GM10847 (cell line): ENCODE measurements around the gene EML4.

ENCODE experiments used
- POLR2A ChIP-seq: IDR thresholded peaks from 2 replicates; pipeline ENCODE4 v1.6.1; 2011; ENCODE audit not compliant: insufficient read length; ENCODE audit errors: extremely low read depth

EML4 gene, protein sequence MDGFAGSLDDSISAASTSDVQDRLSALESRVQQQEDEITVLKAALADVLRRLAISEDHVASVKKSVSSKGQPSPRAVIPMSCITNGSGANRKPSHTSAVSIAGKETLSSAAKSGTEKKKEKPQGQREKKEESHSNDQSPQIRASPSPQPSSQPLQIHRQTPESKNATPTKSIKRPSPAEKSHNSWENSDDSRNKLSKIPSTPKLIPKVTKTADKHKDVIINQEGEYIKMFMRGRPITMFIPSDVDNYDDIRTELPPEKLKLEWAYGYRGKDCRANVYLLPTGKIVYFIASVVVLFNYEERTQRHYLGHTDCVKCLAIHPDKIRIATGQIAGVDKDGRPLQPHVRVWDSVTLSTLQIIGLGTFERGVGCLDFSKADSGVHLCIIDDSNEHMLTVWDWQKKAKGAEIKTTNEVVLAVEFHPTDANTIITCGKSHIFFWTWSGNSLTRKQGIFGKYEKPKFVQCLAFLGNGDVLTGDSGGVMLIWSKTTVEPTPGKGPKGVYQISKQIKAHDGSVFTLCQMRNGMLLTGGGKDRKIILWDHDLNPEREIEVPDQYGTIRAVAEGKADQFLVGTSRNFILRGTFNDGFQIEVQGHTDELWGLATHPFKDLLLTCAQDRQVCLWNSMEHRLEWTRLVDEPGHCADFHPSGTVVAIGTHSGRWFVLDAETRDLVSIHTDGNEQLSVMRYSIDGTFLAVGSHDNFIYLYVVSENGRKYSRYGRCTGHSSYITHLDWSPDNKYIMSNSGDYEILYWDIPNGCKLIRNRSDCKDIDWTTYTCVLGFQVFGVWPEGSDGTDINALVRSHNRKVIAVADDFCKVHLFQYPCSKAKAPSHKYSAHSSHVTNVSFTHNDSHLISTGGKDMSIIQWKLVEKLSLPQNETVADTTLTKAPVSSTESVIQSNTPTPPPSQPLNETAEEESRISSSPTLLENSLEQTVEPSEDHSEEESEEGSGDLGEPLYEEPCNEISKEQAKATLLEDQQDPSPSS

DNA sequence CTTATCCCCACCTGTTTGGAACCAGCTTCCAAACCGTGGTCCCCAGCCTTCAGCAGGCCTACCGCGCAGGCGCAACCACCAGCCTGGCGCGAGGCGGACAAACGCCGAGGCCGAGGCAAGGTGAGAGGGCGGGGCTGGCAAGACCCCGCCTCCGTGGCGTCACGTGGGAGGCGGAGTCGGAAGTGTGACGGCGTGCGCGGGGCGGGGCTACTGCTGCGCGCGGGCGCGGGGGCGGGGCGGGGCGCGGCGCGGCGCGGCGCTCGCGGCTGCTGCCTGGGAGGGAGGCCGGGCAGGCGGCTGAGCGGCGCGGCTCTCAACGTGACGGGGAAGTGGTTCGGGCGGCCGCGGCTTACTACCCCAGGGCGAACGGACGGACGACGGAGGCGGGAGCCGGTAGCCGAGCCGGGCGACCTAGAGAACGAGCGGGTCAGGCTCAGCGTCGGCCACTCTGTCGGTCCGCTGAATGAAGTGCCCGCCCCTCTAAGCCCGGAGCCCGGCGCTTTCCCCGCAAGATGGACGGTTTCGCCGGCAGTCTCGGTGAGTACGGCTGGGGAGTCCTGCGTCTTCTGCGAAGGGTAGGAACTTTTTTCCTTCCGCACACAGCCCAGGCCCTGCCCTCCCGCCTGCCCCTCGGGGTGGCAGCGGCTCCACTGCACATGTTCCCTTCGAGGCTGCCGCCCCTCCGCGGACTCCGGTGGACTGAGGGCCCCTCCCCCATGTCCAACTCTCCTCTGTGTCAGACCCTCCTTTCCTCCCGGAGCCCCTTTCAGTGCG is at the start of gene EML4:
TSS of gene EML4 (plus strand) at position 254 of the 774 bp plus-strand sequence. CDS start at position 513, 259 bp downstream.
- peak; percentile 81 for TF ChIP-seq POLR2A

DNA sequence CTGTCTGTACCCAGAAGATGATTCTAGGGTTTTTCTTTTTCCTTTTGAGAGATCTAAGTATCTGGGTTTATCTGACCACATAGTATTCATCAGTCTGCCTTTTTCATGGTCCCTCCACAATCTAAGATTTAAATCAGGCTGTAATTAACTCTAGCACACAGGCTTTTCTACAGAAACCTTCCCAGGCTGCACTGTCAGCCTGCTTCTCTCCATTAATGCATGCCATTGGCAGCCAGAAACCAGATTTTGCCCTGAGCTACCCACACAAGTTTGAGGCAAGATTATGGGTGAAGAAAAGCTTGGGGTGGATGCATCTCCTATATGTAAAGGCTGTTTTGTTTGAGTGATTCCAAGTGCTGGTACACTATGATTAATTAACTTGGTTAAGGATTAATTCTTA is 45.7 kb upstream of the EML4 start:
- no peak for TF ChIP-seq POLR2A

DNA sequence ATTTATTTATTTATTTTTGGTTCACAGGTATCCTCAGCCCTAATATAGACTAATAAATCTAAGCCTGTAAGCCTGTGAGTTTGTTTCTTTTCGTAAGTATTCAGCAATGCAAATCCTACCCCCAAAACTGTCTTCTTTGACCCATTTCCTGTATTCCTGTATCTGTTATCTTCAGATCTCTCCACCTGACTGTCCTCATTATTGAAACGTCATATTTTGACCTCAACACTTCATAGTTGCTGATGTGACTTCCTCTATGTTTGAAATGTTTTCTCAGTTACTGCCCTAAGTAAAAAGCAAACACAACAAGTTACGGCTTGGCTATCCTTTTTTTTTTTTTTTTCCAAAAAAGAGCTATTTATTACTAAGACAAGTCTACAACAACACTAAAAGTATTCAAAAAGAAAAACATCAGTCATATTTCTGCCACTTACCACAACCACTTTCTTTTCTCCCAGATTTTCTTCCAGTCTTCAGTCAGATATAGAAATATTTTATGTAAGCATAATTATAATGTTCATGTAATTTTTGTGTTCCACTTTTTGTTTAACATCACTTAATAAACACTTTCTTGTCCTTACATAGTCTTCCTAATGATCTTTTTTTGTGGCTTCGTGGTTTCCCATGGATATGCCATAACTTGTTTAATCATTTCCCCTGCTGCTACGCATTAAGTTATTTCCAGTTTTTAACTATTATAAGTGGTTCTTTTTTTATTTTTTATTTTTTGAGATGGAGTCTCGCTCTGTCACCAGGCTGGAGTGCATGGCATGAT is 45.0 kb upstream of the EML4 start:
- no peak for TF ChIP-seq POLR2A

DNA sequence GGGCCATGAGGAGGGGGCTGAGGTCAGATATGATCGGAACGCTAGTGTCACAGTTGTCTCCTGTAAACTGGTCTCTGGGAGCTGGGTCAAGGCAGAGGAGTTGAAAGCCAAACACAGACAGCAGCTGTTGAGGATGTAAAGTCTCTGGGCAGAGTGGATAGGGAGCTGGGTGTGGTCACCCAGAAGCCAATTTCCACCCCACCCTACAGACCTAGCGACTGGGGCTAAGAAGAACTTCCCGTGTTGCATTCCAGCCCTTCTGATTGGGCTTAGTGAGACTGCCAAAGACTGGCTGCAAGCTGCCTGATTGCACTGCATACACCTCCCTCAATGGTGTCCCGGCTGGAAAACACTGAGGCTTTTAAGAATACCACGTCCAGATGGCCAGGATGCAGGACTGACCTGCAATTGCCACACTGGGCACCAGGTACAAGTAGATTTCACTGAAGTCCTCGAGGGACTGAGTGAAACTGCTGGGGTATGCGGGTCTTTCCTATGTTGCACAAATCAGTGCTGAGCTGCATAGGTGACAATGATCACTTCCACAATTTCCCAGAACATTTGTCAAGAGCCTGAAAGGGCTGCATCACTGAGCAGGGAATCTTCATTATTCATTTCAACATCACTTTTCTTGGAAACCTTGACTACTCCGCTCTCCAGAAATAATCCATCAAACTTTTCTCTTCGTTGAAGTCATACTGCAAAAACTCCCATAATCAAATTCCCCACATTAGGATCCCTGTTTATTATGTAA is 43.1 kb upstream of the EML4 start:
- no peak for TF ChIP-seq POLR2A

DNA sequence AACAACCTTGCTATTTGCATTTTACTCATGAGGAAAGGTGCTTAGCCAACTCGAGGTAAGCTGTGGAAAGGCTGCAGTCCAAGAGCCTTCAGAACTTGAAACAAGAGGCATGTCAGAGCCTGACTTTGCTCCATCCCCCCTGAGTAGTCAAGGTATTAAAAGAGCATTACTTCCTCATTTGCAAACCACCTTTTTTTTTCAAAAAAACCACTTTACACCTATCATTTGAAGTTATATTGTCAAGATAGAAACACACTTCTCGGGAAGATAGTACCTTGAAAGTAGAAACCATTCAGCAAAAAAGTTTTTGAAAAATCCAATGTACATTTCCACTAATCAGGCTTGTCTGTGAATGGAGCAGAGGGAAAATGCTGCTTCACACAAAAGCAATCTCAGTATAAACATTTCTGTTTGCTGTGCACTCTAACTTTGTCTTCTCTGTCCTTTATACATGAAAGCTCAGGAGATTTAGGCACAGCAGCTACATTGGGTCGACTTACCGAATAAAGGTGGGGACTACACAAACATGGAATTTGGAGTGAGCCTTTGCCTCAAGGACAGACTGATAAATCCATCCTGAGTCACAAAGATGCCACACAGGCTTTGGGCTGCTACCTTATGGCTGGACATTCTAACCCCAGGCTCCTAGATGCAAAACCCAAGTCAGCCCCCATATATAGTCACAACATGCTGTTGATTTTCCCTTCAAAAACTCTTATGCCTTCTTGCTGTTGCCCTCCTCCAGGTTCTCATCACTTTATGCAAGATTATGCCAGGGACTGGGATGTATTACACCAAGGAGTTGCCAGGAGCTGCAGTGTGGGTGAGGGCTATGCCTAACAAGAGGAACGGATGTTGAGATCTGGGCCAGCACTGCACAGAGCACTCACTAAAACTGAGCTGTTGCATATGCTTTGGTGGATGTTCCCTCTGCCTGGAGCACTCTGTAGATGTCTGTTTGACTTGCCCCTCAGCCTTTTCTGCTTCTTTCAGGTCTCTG is 41.4 kb upstream of the EML4 start:
- no peak for TF ChIP-seq POLR2A

DNA sequence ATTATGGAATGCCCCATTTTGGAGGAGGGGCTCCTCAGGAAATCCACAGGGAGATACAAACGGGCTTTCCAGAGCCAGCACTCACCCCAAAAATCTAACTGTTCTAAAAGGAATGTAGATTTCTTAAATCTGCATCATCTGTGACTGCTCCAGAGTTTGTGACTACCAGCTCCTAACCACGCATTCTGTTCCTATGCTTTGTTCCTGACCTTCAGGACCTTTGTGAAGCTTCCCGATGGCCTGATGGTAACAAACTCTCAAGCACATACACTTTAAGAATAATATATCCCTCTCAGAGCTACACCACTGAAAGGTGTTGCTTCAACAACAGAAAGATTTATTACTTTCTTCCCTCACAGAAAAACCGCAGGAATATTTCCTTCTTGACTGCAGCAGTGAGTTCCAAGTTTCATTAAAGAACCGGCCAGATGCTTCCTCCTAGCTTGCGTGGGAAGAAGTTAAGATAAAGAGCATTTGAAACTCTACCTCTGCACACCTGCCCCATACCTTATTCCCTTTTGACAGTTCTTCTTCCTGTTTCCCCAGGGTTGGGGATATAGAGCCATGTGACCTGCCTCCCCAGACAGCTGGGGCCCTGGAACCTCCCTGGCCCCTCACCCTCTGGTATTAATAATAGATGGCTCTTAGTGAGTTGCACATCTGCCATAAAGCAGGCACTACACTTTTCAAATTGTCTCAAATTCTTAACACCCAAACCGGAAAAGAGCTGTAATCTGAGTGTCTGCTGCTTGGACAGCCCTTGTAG is 40.2 kb upstream of the EML4 start:
- TF ChIP-seq POLR2A: no peak

DNA sequence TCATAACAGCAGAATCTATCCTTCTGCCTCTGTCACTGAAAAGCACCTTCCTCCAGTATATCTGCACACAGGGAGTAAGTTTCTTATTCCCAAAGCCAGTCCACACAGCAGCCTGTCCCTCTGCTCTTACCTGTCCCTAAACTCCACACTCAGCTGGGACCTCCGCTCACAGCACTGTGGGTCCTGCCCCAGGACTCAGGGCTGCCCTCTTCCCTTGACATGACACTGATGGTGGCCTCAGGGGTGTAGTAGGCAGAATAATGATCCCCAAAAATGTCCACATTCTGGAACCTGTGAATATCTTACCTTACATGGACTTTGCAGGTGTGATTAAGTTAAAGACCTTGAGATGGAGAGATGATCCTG is 39.7 kb upstream of the EML4 start:
- no peak for TF ChIP-seq POLR2A

DNA sequence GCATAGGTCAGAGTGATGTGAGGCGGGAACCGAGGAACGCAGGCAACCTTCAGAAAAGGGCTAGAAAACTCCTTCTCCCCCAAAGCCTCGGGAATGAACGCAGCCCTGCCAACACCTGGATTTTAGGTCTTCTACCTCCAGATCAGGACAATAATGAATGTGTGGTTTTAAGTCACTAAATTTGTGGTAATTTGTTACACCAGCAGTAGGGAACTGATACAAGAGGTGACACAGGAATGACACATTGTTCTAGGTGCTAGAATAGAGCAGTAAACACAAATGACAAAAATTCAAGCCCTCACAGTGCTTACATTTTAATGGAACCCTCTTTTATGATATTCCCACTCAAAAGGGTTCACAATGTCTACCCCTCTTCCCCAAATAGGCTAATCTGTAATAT is 39.2 kb upstream of the EML4 start:
- no peak for TF ChIP-seq POLR2A

DNA sequence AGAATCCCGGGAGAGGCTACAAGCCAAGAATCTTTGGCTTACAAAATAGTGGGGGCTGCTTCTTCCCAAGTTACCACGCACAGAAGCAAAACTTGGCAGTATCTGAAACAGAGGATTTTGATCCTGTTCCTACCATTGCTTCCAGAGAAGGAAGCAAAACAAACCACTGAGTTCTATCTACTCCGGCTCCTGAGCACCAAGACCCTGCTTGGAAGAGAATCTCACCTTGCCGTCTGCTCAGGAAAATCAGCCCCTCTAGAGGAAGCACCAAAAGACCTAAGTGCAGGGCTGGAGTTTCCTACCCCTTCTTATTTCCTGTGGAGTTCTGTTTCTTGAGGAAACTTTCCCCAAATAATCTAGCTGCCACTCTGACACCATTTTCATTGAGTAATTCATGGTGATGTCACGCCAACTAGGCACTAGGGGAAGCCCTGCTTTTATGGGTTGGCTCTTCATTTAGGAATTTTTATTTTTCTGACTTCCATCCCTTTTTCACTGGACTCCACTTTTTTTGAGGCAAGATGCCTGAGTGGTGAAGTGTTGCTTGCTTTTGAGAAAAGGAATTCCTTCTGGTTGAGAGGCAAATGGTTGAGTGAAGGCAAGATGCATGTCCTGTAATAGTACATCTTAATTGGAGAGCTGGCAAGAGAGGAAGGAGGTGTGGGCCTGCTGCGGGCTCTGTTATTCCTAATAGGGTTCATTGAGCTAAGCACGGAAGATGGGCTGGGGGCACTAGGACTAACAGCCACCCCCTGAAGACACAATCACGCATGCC is 36.8 kb upstream of the EML4 start:
- no peak for TF ChIP-seq POLR2A

DNA sequence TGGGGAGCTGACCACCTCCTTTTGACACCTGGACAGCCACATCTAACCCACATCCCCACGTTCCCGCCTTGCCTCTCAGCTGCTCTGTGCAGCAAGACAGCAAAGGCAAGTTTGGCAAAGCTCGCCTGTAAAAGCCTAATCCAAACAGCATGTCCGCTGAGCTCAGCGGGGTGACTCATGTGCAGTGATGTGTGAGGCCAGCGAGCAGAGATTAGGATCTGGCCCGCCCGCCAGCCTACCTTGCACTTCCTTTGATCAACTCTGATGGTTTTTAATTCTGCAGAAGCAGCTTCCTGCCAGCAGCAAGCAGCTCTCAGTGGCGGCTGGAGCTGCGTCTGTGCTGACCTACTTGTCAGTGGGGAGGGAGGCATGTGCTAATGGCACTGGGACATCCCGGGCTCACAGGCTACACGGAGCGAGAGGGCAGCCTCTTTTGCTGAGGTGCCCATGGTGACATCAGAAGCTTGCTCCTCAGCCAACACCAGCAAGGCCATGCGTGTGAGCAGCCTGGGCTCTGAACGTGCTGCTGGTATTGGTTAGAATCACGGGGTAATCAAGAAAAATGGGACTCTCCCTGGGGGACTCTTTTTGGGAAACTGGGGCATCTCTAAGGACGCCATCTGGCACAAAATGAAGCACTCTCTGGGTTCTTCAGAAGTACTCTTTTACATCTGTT is 36.0 kb upstream of the EML4 start:
- TF ChIP-seq POLR2A: no peak

DNA sequence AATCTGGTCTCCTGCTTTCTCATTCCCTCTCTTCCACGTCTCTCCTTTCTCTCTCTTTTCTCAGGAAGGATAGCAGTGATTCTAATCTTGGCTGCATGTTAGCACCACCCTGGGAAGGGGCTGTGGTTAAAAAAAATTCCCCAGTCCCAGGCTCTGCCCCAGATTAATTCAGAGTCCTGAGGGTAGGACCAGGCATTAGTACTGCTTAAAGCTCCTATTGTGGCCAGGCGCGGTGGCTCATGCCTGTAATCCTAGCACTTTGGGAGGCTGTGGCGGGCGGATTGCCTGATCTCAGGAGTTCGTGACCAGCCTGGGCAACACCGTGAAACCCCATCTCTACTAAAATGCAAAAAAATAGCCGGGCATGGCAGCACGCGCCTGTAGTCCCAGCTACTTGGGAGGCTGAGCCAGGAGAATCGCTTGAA is 35.4 kb upstream of the EML4 start:
- TF ChIP-seq POLR2A: no peak
